ENCODE data around the gene TSPYL1. TPM values are rescaled to one million over a fixed set of nuclear protein-coding genes. Genes with fewer than 3 reads are reported as not detected.

TSPYL1 gene
- total RNA-seq, 1 donor from 2014 or later, result 41.8 TPM

DNA sequence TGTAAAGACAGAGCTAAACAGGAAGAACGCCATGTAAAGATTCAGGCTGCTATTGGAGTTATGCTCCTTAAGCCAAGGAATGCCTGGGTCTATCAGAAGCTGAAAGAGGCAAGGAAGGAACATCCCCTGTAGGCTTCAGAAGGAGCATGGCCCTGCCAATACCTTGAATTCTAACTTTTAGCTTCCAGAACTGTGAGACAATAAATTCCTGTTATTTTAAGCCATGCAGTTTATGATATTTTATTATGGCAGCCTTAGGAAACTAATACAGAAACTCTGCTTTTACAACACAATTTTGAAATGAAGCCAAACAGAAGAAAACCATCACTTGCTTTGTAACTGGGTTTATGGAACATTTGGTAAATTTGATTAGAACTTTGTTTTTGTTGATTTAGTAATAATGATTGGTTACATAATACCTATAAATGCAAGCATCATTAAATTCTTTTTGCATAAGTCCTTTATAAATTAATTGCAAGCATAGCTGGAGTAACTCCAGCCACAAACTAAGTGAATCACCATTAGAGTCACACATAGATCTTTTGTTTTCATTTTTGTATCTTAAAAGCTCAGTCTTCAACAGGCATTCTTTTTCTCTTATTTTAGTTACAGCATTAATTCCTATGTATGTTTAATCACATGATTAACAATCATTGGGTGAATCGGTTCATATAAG, 33.5 kb upstream of the TSPYL1 start:
- Mint-ChIP-seq H3K36me3 (ENCODE audit: low read depth) (no peaks in the 10 kb centered on the region), H3K4me3 (no peak overlapping the region), H3K9me3 (no peaks in the 10 kb centered on the region), H3K27ac (no peak overlapping the region), H3K4me1 (ENCODE audit: low read depth) (no peaks in the 10 kb centered on the region), H3K27me3 (ENCODE audit: insufficient read depth) (peaks cover 4% of the 10 kb centered on the region)
- no peak for DNase-seq (ENCODE audit: low spot score)
- intact Hi-C loops (cut with micrococcal nuclease), result no loop called here

- Mint-ChIP-seq H3K9me3 (no peaks in the 10 kb centered on the region), H3K27me3 (ENCODE audit: insufficient read depth) (peaks cover 7% of the 10 kb centered on the region)
These were observed 29.9 kb upstream of the TSPYL1 start for GRCh38 chr6:116309657-116310056.

DNA sequence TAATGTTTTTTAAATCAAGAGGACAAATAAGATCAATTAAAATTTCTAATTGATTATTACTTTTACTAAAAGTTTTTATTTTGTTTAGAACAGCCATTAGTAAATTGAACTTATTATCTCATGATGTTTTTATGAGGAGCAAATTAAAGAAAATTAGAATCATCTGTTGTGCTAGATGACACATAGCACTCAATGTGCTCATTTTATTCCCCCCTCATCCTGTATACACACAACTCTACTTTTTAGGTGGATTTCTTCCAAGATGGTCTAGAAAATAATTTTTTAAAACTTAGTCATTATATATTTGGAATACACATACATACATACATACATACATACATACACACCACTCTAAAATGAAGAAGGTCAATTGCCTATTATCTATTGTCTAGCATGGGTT, 29.3 kb upstream of the TSPYL1 start:
- Mint-ChIP-seq H3K27ac (no peak overlapping the region), H3K4me1 (ENCODE audit: low read depth) (no peaks in the 10 kb centered on the region), H3K9me3 (no peaks in the 10 kb centered on the region), H3K36me3 (ENCODE audit: low read depth) (no peaks in the 10 kb centered on the region), H3K4me3 (no peak overlapping the region), H3K27me3 (ENCODE audit: insufficient read depth) (peaks cover 7% of the 10 kb centered on the region)
- intact Hi-C loops (cut with micrococcal nuclease), result no loop called here
- DNase-seq (ENCODE audit: low spot score), result no peak

More at GRCh38 chr6:116309657-116310056, 29.9 kb upstream of the TSPYL1 start:
- no peak overlapping the region for H3K27ac Mint-ChIP-seq
- DNase-seq (ENCODE audit: low spot score), result no peak
- no peaks in the 10 kb centered on the region for H3K36me3 Mint-ChIP-seq (ENCODE audit: low read depth)
- no peaks in the 10 kb centered on the region for H3K4me1 Mint-ChIP-seq (ENCODE audit: low read depth)
- no peak overlapping the region for H3K4me3 Mint-ChIP-seq
- intact Hi-C loops (cut with micrococcal nuclease), result no loop called here

DNA sequence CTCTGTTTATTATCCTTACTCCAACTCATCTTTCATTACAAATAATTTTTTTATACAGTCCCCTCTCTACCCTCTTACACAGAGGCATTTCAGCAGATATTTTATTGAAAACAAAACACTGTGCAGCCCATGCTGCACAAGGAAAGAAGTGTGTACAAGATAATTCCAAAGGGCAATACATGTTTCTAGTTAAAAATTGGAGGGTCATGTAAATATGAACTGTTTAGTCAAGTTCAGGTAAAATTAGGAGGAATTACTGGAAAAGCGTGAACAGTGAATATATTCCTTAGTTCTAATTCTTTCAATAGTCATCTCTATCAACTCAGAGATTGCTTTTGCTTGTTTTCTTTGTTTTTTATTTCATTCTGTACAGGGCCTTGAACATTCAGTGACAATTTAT, 27.9 kb upstream of the TSPYL1 start:
- intact Hi-C loops (cut with micrococcal nuclease), result no loop called here
- H3K36me3 Mint-ChIP-seq (ENCODE audit: low read depth), result no peaks in the 10 kb centered on the region
- H3K9me3 Mint-ChIP-seq, result no peaks in the 10 kb centered on the region
- no peak overlapping the region for H3K4me3 Mint-ChIP-seq
- H3K27ac Mint-ChIP-seq, result no peak overlapping the region
- no peak for DNase-seq (ENCODE audit: low spot score)
- peaks cover 12% of the 10 kb centered on the region for H3K27me3 Mint-ChIP-seq (ENCODE audit: insufficient read depth)
- H3K4me1 Mint-ChIP-seq (ENCODE audit: low read depth), result no peaks in the 10 kb centered on the region

DNA sequence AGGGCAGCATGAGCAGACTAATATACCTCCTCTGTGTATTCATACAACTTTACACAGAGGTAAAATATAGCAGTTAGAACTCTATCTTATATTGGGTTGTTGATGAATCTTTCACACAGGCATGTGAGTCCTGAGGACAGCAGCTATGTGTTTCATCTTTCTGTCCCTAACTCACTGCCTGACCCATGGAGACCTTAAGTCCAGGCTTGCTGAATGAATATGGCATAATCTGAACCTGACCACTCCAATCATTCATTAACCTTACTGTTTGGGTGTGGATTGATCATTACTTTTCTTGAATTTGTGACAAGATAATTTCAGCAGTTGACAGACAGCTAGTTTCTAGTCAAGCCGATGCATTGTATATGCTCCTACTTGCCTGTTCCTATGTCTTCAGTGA, 27.3 kb upstream of the TSPYL1 start:
- intact Hi-C loops (cut with micrococcal nuclease), result no loop called here
- Mint-ChIP-seq H3K36me3 (ENCODE audit: low read depth) (no peaks in the 10 kb centered on the region), H3K4me3 (no peak overlapping the region), H3K4me1 (ENCODE audit: low read depth) (no peaks in the 10 kb centered on the region), H3K27me3 (ENCODE audit: insufficient read depth) (peaks cover 12% of the 10 kb centered on the region), H3K27ac (no peak overlapping the region), H3K9me3 (no peaks in the 10 kb centered on the region)
- DNase-seq (ENCODE audit: low spot score), result no peak

- H3K27ac Mint-ChIP-seq, result no peak overlapping the region
- H3K9me3 Mint-ChIP-seq, result no peaks in the 10 kb centered on the region
- no peaks in the 10 kb centered on the region for H3K4me1 Mint-ChIP-seq (ENCODE audit: low read depth)
- H3K4me3 Mint-ChIP-seq, result no peak overlapping the region
- DNase-seq (ENCODE audit: low spot score), result no peak
- peaks cover 11% of the 10 kb centered on the region for H3K27me3 Mint-ChIP-seq (ENCODE audit: insufficient read depth)
- intact Hi-C loops (cut with micrococcal nuclease), result no loop called here
- no peaks in the 10 kb centered on the region for H3K36me3 Mint-ChIP-seq (ENCODE audit: low read depth)
These were observed 24.9 kb upstream of the TSPYL1 start for GRCh38 chr6:116304538-116305097.

DNA sequence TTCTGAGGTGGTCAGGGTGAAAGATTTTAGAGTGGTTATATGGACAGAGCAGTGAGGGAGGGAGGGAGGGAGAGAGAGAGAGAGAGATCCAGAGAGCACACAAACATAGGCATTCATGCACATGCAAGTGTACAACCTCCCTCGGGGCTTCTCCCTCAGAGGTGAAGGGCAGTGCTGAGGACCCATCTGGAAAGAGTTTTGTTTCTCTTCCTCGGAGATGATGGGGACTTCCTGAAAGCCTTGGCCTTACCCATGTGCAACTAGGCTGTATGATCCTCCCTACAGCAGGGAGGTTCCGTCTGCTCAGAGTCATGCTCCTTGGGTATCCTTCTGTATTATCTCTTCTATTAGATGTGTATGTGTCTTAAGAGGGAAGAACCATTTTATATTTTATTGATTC, 21.4 kb upstream of the TSPYL1 start:
- Mint-ChIP-seq H3K27ac (no peak overlapping the region), H3K9me3 (peaks cover 4% of the 10 kb centered on the region), H3K27me3 (ENCODE audit: insufficient read depth) (peaks cover 8% of the 10 kb centered on the region), H3K4me3 (no peak overlapping the region), H3K4me1 (ENCODE audit: low read depth) (no peaks in the 10 kb centered on the region), H3K36me3 (ENCODE audit: low read depth) (no peaks in the 10 kb centered on the region)
- DNase-seq (ENCODE audit: low spot score), result no peak
- intact Hi-C loops (cut with micrococcal nuclease), result no loop called here

- Mint-ChIP-seq H3K4me3 (no peak overlapping the region), H3K27me3 (ENCODE audit: insufficient read depth) (peaks cover 8% of the 10 kb centered on the region), H3K36me3 (ENCODE audit: low read depth) (no peaks in the 10 kb centered on the region), H3K9me3 (peaks cover 4% of the 10 kb centered on the region), H3K4me1 (ENCODE audit: low read depth) (no peaks in the 10 kb centered on the region), H3K27ac (no peak overlapping the region)
- intact Hi-C loops (cut with micrococcal nuclease), result no loop called here
- DNase-seq (ENCODE audit: low spot score), result no peak
These were observed 20.8 kb upstream of the TSPYL1 start for GRCh38 chr6:116300566-116300965.

DNA sequence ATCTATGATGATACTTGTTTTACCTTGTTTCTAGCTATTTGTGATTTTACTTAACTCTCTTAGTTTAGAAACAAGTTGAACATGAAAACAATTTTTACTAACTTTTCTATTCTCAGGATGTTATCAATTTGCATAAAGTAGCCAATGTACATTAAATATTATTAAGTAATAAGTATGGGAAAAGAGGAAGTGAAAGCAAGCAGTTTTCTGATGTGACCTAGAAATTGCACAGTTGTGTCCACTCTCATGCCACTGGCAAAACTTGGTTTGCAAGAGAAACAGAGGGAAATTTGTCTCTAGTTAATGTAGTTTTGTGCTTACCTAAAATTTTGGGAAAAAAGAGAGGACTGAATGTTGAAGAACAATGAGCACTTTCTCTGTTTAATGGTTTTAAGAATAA, 19.2 kb upstream of the TSPYL1 start:
- no peak overlapping the region for H3K27ac Mint-ChIP-seq
- peaks cover 8% of the 10 kb centered on the region for H3K27me3 Mint-ChIP-seq (ENCODE audit: insufficient read depth)
- H3K4me1 Mint-ChIP-seq (ENCODE audit: low read depth), result no peaks in the 10 kb centered on the region
- no peaks in the 10 kb centered on the region for H3K36me3 Mint-ChIP-seq (ENCODE audit: low read depth)
- DNase-seq (ENCODE audit: low spot score), result no peak
- H3K9me3 Mint-ChIP-seq, result peaks cover 4% of the 10 kb centered on the region
- intact Hi-C loops (cut with micrococcal nuclease), result no loop called here
- no peak overlapping the region for H3K4me3 Mint-ChIP-seq

GRCh38 chr6:116298273-116298672, 18.5 kb upstream of the TSPYL1 start:
- Mint-ChIP-seq H3K9me3 (peaks cover 4% of the 10 kb centered on the region), H3K36me3 (ENCODE audit: low read depth) (no peaks in the 10 kb centered on the region), H3K27ac (no peak overlapping the region), H3K4me3 (no peak overlapping the region), H3K27me3 (ENCODE audit: insufficient read depth) (peaks cover 6% of the 10 kb centered on the region), H3K4me1 (ENCODE audit: low read depth) (no peaks in the 10 kb centered on the region)
- DNase-seq (ENCODE audit: low spot score), result no peak
- intact Hi-C loops (cut with micrococcal nuclease), result no loop called here

DNA sequence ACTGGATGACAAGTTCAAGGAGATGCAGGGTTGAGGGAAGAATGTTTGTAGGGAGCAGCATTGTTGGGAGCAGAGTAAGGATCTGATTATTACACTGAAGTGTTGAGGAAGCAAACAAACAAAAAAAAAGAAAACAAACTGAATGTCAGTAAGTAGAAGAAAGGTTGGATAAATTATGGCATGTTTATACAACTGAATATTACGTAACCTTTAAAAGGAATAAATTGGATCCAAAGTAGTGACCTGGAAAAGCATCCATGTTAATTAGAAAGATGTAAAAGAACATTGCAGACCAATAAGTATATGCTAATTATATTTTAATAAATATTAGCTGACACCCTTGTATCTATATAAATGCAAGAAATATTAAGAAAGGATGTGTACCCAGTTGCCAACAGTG, 12.8 kb upstream of the TSPYL1 start:
- Mint-ChIP-seq H3K36me3 (ENCODE audit: low read depth) (no peaks in the 10 kb centered on the region), H3K9me3 (no peaks in the 10 kb centered on the region), H3K4me1 (ENCODE audit: low read depth) (no peaks in the 10 kb centered on the region), H3K27ac (no peak overlapping the region), H3K4me3 (no peak overlapping the region), H3K27me3 (ENCODE audit: insufficient read depth) (peaks cover 2% of the 10 kb centered on the region)
- DNase-seq (ENCODE audit: low spot score), result no peak
- intact Hi-C loops (cut with micrococcal nuclease), result no loop called here

- intact Hi-C loops (cut with micrococcal nuclease), result no loop called here
- Mint-ChIP-seq H3K27ac (no peak overlapping the region), H3K27me3 (ENCODE audit: insufficient read depth) (peaks cover 4% of the 10 kb centered on the region), H3K9me3 (no peaks in the 10 kb centered on the region), H3K36me3 (ENCODE audit: low read depth) (no peaks in the 10 kb centered on the region), H3K4me3 (no peak overlapping the region), H3K4me1 (ENCODE audit: low read depth) (no peaks in the 10 kb centered on the region)
- DNase-seq (ENCODE audit: low spot score), result no peak
These were observed 12.1 kb upstream of the TSPYL1 start for GRCh38 chr6:116291701-116292396.

GRCh38 chr6:116290799-116291198, 11.1 kb upstream of the TSPYL1 start:
- H3K27me3 Mint-ChIP-seq (ENCODE audit: insufficient read depth), result peaks cover 4% of the 10 kb centered on the region
- no peak for DNase-seq (ENCODE audit: low spot score)
- no peak overlapping the region for H3K4me3 Mint-ChIP-seq
- intact Hi-C loops (cut with micrococcal nuclease), result no loop called here
- no peaks in the 10 kb centered on the region for H3K4me1 Mint-ChIP-seq (ENCODE audit: low read depth)
- no peaks in the 10 kb centered on the region for H3K36me3 Mint-ChIP-seq (ENCODE audit: low read depth)
- H3K9me3 Mint-ChIP-seq, result no peaks in the 10 kb centered on the region
- H3K27ac Mint-ChIP-seq, result no peak overlapping the region

All from activated T-helper 1 cell treated with anti-CD3 and anti-CD28 coated beads, Interleukin-12 subunit alpha, Interleukin-12 subunit beta, Interleukin-2, Interleukin-4 antibody, amounts not matched to agents 30 ng/mL and 10 ng/mL and 1 ng/mL, durations not matched to agents 14 hours and 24 hours and 36 hours (primary cell).